Measurements from ENCODE around the gene ITGB3. TPM values are rescaled to one million over a fixed set of nuclear protein-coding genes. Genes with fewer than 3 reads are reported as not detected.

The ITGB3 gene
- polyA plus RNA-seq, 1 of the 3 experiments (the other 2 are of a cell fraction): 4.6 TPM

DNA sequence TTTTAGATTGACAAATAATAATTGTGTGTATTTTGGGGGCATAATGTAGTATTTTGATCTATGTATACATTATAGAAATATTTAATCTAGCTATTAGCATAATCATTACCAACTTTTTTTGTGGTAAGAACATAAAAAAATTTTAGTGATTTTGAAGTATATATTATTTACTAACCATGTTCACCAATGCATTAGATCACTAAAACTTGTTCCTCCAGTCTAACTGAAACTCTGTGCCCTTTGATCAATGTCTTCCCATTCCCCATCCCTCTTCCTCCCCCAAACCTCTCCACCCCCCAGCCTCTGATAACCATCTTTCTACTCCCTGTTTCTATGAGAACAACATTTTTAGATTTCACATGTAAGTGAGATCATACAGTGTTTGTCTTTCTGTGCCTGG lies 78.7 kb downstream of the ITGB3 start:
- H3K27me3 ChIP-seq (ENCODE audit: insufficient read depth): no peaks in the 10 kb centered on the region
- H2AFZ ChIP-seq (ENCODE audit: low read depth): no peak overlapping the region
- no peak overlapping the region for H3K4me2 ChIP-seq
- H4K20me1 ChIP-seq (ENCODE audit: insufficient read depth): no peaks in the 10 kb centered on the region
- H3K4me1 ChIP-seq (ENCODE audit: control insufficient read depth in 1 of 2, insufficient read depth in 2 of 2, low read depth in 1 of 2, low read length in 1 of 2): no peaks in the 10 kb centered on the region
- TF ChIP-seq RCOR1 (IDR thresholded peaks at IDR 0.05; ENCODE audit: low read length) (no peak), TEAD4 (IDR thresholded peaks at IDR 0.05; ENCODE audit: borderline replicate concordance, insufficient read depth) (no peak), MEF2A (IDR thresholded peaks at IDR 0.05; ENCODE audit: borderline replicate concordance, low read depth) (no peak), GABPA (IDR thresholded peaks at IDR 0.05; ENCODE audit: low read depth) (no peak), ZBTB33 (IDR thresholded peaks at IDR 0.05; ENCODE audit: borderline replicate concordance, low read depth) (no peak), RAD21 (IDR thresholded peaks at IDR 0.05; ENCODE audit: low read length) (no peak), MXI1 (IDR thresholded peaks at IDR 0.05; ENCODE audit: low read depth, low read length) (no peak), POLR2AphosphoS5 (IDR thresholded peaks at IDR 0.05; ENCODE audit: low read depth, low read length) (no peak), ELF1 (IDR thresholded peaks at IDR 0.05) (no peak), TCF12 (IDR thresholded peaks at IDR 0.05) (no peak), FOXJ3 (CRISPR knock-in tag; IDR thresholded peaks at IDR 0.05) (no peak)
- TF ChIP-seq, protein P1, sequence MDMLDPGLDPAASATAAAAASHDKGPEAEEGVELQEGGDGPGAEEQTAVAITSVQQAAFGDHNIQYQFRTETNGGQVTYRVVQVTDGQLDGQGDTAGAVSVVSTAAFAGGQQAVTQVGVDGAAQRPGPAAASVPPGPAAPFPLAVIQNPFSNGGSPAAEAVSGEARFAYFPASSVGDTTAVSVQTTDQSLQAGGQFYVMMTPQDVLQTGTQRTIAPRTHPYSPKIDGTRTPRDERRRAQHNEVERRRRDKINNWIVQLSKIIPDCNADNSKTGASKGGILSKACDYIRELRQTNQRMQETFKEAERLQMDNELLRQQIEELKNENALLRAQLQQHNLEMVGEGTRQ (IDR thresholded peaks at IDR 0.05; ENCODE audit: borderline replicate concordance, low read depth, low read length): no peak
- TF ChIP-seq, protein P2, sequence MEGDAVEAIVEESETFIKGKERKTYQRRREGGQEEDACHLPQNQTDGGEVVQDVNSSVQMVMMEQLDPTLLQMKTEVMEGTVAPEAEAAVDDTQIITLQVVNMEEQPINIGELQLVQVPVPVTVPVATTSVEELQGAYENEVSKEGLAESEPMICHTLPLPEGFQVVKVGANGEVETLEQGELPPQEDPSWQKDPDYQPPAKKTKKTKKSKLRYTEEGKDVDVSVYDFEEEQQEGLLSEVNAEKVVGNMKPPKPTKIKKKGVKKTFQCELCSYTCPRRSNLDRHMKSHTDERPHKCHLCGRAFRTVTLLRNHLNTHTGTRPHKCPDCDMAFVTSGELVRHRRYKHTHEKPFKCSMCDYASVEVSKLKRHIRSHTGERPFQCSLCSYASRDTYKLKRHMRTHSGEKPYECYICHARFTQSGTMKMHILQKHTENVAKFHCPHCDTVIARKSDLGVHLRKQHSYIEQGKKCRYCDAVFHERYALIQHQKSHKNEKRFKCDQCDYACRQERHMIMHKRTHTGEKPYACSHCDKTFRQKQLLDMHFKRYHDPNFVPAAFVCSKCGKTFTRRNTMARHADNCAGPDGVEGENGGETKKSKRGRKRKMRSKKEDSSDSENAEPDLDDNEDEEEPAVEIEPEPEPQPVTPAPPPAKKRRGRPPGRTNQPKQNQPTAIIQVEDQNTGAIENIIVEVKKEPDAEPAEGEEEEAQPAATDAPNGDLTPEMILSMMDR (IDR thresholded peaks at IDR 0.05): no peak
- no peak for DNase-seq
- no peaks in the 10 kb centered on the region for H3F3A ChIP-seq (replicated peaks; ENCODE audit: insufficient read depth)
- H3K79me2 ChIP-seq (ENCODE audit: insufficient read depth): no peaks in the 10 kb centered on the region
- ChIA-PET POLR2A (no interaction called here), CTCF (interaction anchor here (1.5 kb wide), 1 partner anchor 103 kb away, joined by 4 read pairs; no protein-coding TSS in a partner anchor)
- no peak overlapping the region for H3K9ac ChIP-seq
- H3K36me3 ChIP-seq (replicated peaks in 1 of 2; ENCODE audit: control insufficient read depth in 1 of 2, insufficient read depth in 2 of 2, low read length in 1 of 2): no peaks in the 10 kb centered on the region
- H3K4me3 ChIP-seq (ENCODE audit: low read depth in 2 of 2, low read length in 1 of 2): no peak overlapping the region
- 0 out of 2 replicates have a peak, but pooled peaks cover 3% of the 10 kb centered on the region for H3K9me3 ChIP-seq
- H3K9me2 ChIP-seq: no peaks in the 10 kb centered on the region
- H3K27ac ChIP-seq (ENCODE audit: low read depth in 2 of 2, low read length in 1 of 2): no peak overlapping the region
